ENCODE data around the gene UQCR10. TPM values are rescaled to one million over a fixed set of nuclear protein-coding genes. Genes with fewer than 3 reads are reported as not detected.

UQCR10 gene
- total and polyA plus RNA-seq, 9 of the 15 experiments (the other 6 are each of a cell fraction or from before 2014, with no cell fraction given), result 128 to 903 (median 163) TPM

- TF ChIP-seq RHOXF2B (CRISPR knock-in tag; conservative IDR thresholded peaks at IDR 0.05), result no peak
- no peak for TF ChIP-seq ELK3 (CRISPR knock-in tag; IDR thresholded peaks at IDR 0.05)
- TF ChIP-seq MLX (CRISPR knock-in tag; conservative IDR thresholded peaks at IDR 0.05), result no peak
- TF ChIP-seq SLC30A9 (CRISPR knock-in tag; IDR thresholded peaks at IDR 0.05), result no peak
- TF ChIP-seq PHB (CRISPR knock-in tag; IDR thresholded peaks at IDR 0.05), result no peak
- no peak for TF ChIP-seq DNMT1 (IDR thresholded peaks at IDR 0.05)
- no peak for TF ChIP-seq BHLHE40 (IDR thresholded peaks at IDR 0.05; ENCODE audit: low read length)
- TF ChIP-seq ZNF785 (CRISPR knock-in tag; IDR thresholded peaks at IDR 0.05), result no peak
- TF ChIP-seq ETS1 (conservative IDR thresholded peaks at IDR 0.05; ENCODE audit: control insufficient read depth, low read depth, low read length), result no peak
- no peak for TF ChIP-seq NR4A1 (CRISPR knock-in tag; IDR thresholded peaks at IDR 0.05)
- TF ChIP-seq NR4A1 (tag; IDR thresholded peaks at IDR 0.05), result no peak
- TF ChIP-seq ZBTB2 (IDR thresholded peaks at IDR 0.05), result peak; percentile 73; the same call in 1 of the 2 replicates
- TF ChIP-seq PCBP2 (IDR thresholded peaks at IDR 0.05; ENCODE audit: low read depth, low read length, poor library complexity, severe bottlenecking), result no peak
- peak; percentile 87 for TF ChIP-seq POLR2A (conservative IDR thresholded peaks at IDR 0.05)
- TF ChIP-seq ZNF24 (IDR thresholded peaks at IDR 0.05), result no peak
- 0 out of 2 replicates have a peak, but pooled peaks have one; percentile 27 for TF ChIP-seq ZNF175 (CRISPR knock-in tag; IDR thresholded peaks at IDR 0.05; ENCODE audit: low read depth)
- TF ChIP-seq ARNT (IDR thresholded peaks at IDR 0.05), result peak in 1 of 2 experiments; percentile 53; a peak in 2 of 4 replicates
- TF ChIP-seq EZH2 (IDR thresholded peaks at IDR 0.05; ENCODE audit: borderline replicate concordance, low read depth, low read length), result no peak
- no peak for TF ChIP-seq CEBPB (tag; IDR thresholded peaks at IDR 0.05)
- no peak for TF ChIP-seq ZNF212 (CRISPR knock-in tag; IDR thresholded peaks at IDR 0.05)
- TF ChIP-seq ETV5 (CRISPR knock-in tag; IDR thresholded peaks at IDR 0.05; ENCODE audit: low read depth), result no peak
- TF ChIP-seq TAF1 (IDR thresholded peaks at IDR 0.05; ENCODE audit: control insufficient read depth, extremely low read depth, insufficient read depth, low read length, severe bottlenecking), result peak; percentile 87
Measured at GRCh38 chr22:29767171-29768051, at the start of gene UQCR10 (continued).
